DOHH2 (cell line): ENCODE measurements around the gene TMEM248.
"Not testable (repeated sequence)": the region's sequence is repeated elsewhere in the genome, so short reads cannot be mapped to it uniquely, and the experiment has no call there.

Experiments used
- H3F3A ChIP-seq: fragments of 200-600 bp; sonication (generic), shearing (Covaris generic); 2 replicates; pipeline ENCODE4 v1.6.0; 2016; ENCODE audit warnings: antibody characterized with exemption, mild to moderate bottlenecking; ENCODE audit not compliant: control insufficient read depth, insufficient read depth
- H3K27ac ChIP-seq: fragments of 200-600 bp; sonication (generic); 2 replicates; pipeline ENCODE4 v1.5.1; 2014; ENCODE audit warnings: low read depth, mild to moderate bottlenecking, low read length, moderate library complexity
- H3K27me3 ChIP-seq: fragments of 200-600 bp; sonication (generic); 2 replicates; pipeline ENCODE4 v1.6.1; 2014; ENCODE audit warnings: mild to moderate bottlenecking, low read length, mixed read lengths; ENCODE audit not compliant: control insufficient read depth
- H3K36me3 ChIP-seq: fragments of 200-600 bp; sonication (generic); 2 replicates; pipeline ENCODE4 v1.6.1; 2014; ENCODE audit warnings: mild to moderate bottlenecking, low read length, moderate library complexity, mixed read lengths; ENCODE audit not compliant: control insufficient read depth
- H3K4me1 ChIP-seq: fragments of 200-600 bp; sonication (generic); 2 replicates; pipeline ENCODE4 v1.6.1; 2014; ENCODE audit warnings: mild to moderate bottlenecking, low read length, mixed read lengths; ENCODE audit not compliant: control insufficient read depth
- H3K4me2 ChIP-seq: fragments of 200-600 bp; sonication (generic); 2 replicates; pipeline ENCODE4 v1.6.0; 2014; ENCODE audit warnings: mild to moderate bottlenecking, low read length, moderate library complexity
- H3K4me3 ChIP-seq: fragments of 200-600 bp; sonication (generic); 2 replicates; pipeline ENCODE4 v1.5.1; 2014; ENCODE audit warnings: mild to moderate bottlenecking, low read length, mixed read lengths
- H3K79me2 ChIP-seq: fragments of 200-600 bp; sonication (generic); 2 replicates; pipeline ENCODE4 v1.6.1; 2014; ENCODE audit warnings: mild to moderate bottlenecking, low read length, mixed read lengths; ENCODE audit not compliant: control insufficient read depth
- H3K9me2 ChIP-seq: fragments of 200-600 bp; sonication (generic); replicated peaks from 2 replicates; pipeline ENCODE4 v1.6.1; 2014; ENCODE audit warnings: mild to moderate bottlenecking, low read length, mixed read lengths; ENCODE audit not compliant: control insufficient read depth
- H3K9me3 ChIP-seq: fragments of 200-600 bp; sonication (generic); 2 replicates; pipeline ENCODE4 v1.6.1; 2014; ENCODE audit warnings: antibody characterized with exemption, low read length, mixed read lengths; ENCODE audit not compliant: control insufficient read depth, insufficient read depth
- H4K20me1 ChIP-seq: fragments of 200-600 bp; sonication (generic); 2 replicates; pipeline ENCODE4 v1.6.0; 2014; ENCODE audit warnings: low read depth, mild to moderate bottlenecking, antibody characterized with exemption, low read length, moderate library complexity; ENCODE audit not compliant: control insufficient read depth, insufficient read depth
- CTCF ChIP-seq: fragments of 200-600 bp; sonication (generic); IDR thresholded peaks from one replicate; pipeline ENCODE4 v1.5.1; 2014; ENCODE audit warnings: antibody characterized with exemption, mild to moderate bottlenecking, low read depth, low read length; ENCODE audit not compliant: poor library complexity, severe bottlenecking
- EZH2phosphoT487 ChIP-seq: fragments of 200-600 bp; sonication (generic); IDR thresholded peaks from 2 replicates; pipeline ENCODE4 v1.6.1; 2017; ENCODE audit warnings: borderline replicate concordance, mild to moderate bottlenecking, antibody characterized with exemption, low read length, moderate library complexity, mixed read lengths

TMEM248 gene

GRCh38 chr7:66880053-66880452, 41.0 kb upstream of the TMEM248 start:
- H3K9me3 ChIP-seq, result no peaks in the 10 kb centered on the region
- no peak overlapping the region for H3K27ac ChIP-seq
- 0 out of 2 replicates have a peak, but pooled peaks cover 5% of the 10 kb centered on the region for H3K4me1 ChIP-seq
- H3K27me3 ChIP-seq, result no peaks in the 10 kb centered on the region
- H3F3A ChIP-seq, result no peaks in the 10 kb centered on the region
- no peaks in the 10 kb centered on the region for H3K9me2 ChIP-seq
- no peak overlapping the region for H3K4me2 ChIP-seq
- H4K20me1 ChIP-seq, result no peaks in the 10 kb centered on the region
- TF ChIP-seq CTCF (no peak), EZH2phosphoT487 (no peak)
- H3K36me3 ChIP-seq, result peaks cover 20% of the 10 kb centered on the region
- no peak overlapping the region for H3K4me3 ChIP-seq
- no peaks in the 10 kb centered on the region for H3K79me2 ChIP-seq

GRCh38 chr7:66880577-66880976, 40.4 kb upstream of the TMEM248 start:
- not testable (repeated sequence) for H3K4me3 ChIP-seq, H3K9me2 ChIP-seq, H4K20me1 ChIP-seq, H3K4me2 ChIP-seq, H3K4me1 ChIP-seq, H3K9me3 ChIP-seq, H3K27ac ChIP-seq, H3K27me3 ChIP-seq, H3K79me2 ChIP-seq, H3F3A ChIP-seq
- peaks cover 25% of the 10 kb centered on the region for H3K36me3 ChIP-seq

- Histone ChIP-seq H3K27me3 (no peaks in the 10 kb centered on the region), H3K9me3 (no peaks in the 10 kb centered on the region), H3K79me2 (no peaks in the 10 kb centered on the region), H3K36me3 (peaks cover 33% of the 10 kb centered on the region), H3K4me1 (no peaks in the 10 kb centered on the region), H4K20me1 (no peaks in the 10 kb centered on the region), H3K4me3 (no peak overlapping the region), H3F3A (no peaks in the 10 kb centered on the region), H3K4me2 (no peak overlapping the region), H3K9me2 (no peaks in the 10 kb centered on the region), H3K27ac (no peak overlapping the region)
- TF ChIP-seq CTCF (no peak), EZH2phosphoT487 (no peak)
These were observed 37.3 kb upstream of the TMEM248 start for GRCh38 chr7:66883716-66884115.

- H3K27ac ChIP-seq, H4K20me1 ChIP-seq, H3K4me3 ChIP-seq, H3K9me2 ChIP-seq, H3K27me3 ChIP-seq, H3K4me2 ChIP-seq, H3K79me2 ChIP-seq, H3K9me3 ChIP-seq, H3K4me1 ChIP-seq, H3F3A ChIP-seq: not testable (repeated sequence)
- peaks cover 29% of the 10 kb centered on the region for H3K36me3 ChIP-seq
These were observed 36.5 kb upstream of the TMEM248 start for GRCh38 chr7:66884556-66884955.
